NCI-H146 (cell line): ENCODE results near the gene IL9R.
"Not testable (repeated sequence)": the region's sequence is repeated elsewhere in the genome, so short reads cannot be mapped to it uniquely, and the experiment has no call there.

Experiments used
- DNase-seq: peaks from one replicate; lab custom pipeline; 2025; lab: John Stamatoyannopoulos, UW

IL9R gene

DNA sequence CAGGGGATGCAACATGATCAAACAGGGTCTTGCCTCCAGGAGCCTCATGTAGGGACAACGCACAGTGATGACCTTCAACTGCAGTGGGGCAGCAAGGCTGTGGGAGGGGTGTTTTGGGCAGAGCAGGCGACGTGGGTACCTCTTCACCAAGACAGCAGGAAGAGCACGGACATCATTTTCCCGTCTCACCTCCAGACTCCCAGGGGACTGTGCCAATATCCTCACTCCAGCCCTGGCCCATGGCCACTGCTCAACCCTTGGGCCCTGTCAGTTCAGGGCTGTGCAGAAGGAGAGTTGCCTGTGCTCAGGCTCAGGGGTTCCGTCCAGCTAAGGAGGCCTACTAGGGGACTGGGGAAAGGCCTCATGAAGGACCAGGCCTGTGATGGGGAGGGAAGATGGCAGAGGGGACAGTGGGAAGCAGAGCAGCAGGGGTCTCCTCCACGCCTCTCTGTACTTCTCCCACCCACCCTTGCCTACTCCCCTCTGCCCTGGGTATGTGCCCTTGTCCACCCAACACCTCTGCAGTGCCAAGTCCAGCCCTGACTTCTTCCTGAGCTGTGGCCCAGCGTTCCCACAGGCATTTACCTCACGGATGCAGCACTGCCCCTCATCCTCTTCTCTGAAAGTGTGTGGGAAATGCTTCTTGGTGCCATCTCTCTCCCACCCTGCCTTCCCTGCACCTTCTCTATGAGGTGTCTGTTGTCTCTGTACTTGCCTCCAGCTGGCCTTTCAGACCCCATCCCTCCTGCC, 1.4 kb downstream of the IL9R start:
- no peak for DNase-seq

DNA sequence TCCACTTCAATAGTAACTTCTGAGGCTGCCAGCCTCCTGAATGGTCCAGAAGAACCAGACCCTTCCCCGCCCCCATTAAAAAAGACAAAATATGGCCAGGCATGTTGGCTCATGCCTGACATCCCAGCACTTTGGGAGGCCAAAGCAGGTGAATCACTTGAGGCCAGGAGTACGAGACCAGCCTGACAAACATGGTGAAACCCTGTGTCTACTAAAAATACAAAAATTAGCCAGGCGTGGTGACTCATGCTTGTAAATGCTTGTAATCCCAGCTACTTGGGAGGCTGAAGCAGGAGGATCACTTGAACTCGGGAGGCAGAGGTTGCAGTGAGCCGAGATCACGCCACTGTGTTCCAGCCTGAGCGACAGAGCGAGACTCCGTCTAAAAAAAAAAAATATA, 2.3 kb downstream of the IL9R start:
- DNase-seq, result not testable (repeated sequence)

DNA sequence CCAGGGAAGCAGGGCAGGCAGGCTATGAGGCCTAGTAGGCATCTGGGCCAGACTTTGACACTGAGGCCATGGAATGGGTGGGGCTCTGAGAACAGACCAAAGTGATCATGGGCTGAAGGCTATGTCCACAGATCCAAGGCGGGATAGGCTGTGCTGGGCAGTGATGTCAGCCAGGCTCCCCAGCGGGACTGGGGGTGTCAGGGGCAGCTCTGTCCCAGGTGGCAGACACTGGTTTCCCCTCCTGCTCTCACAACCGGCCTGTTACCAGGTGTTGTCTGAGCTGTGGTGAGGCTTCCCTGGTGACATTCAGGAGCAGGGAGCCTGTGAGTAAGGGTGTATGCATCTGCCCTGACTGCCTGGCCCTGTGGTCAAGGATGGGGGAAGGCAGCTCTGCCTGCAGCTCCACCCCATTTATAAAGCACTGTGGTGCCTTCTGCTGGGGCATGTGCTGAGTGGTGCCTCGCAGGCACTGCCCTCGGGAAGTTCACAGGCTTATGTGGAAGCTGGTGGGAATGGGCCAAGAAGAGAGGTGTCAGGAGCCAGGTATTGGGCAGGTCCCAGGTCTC, 2.9 kb downstream of the IL9R start:
- DNase-seq, result no peak

DNA sequence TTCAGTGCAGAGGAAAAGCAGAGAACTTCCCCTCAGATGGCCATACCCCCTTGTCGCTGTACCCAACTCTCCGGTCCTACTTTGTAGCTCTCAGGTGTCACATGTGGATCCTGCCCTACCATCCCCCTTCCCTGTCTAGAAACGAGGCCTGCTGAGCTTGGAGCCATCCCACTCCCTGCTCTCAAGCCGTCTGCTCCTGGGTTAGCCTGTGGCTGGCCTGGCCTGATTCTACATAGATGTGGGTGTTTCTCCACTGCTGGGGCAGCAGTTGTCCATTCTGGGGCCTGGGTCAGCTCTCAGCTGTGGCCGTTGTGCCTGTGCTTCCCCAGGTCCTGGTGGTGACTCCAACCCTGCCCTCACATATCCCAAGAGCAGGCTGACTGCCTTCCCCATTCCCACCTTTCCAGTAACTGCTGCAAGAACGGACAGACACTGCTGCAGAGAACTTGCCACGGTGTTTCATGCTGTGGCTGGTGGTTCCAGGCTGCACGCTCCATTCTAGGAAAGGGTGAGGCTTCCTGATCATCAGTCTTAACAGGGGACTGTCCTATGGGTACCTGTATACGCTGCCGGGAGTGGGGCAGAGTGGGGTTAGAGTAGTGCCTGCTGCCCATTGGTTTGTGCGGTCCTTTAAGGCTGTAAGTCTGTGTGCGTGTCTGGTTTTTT, 3.6 kb downstream of the IL9R start:
- DNase-seq, result no peak

GRCh38 chrX:156001667-156002021, 4.1 kb downstream of the IL9R start:
- DNase-seq, result no peak

GRCh38 chrX:156002507-156002906, 5.0 kb downstream of the IL9R start:
- DNase-seq, result no peak

GRCh38 chrX:156003486-156004185, 6.1 kb downstream of the IL9R start:
- DNase-seq, result no peak

DNA sequence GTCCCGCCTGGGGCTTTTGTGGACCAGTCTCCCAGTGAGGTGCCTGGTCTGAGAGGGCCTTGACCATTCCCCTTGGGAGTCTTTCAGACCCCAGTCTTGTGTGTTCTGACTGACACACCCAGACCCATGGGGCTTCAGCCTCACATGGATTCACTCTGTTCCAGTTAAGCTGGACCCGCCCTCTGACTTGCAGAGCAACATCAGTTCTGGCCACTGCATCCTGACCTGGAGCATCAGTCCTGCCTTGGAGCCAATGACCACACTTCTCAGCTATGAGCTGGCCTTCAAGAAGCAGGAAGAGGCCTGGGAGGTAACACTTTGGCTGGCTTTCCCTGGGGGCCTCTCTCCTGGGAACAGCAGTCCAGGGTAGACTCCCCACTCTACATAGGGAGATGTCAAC, 6.8 kb downstream of the IL9R start:
- DNase-seq, result no peak

DNA sequence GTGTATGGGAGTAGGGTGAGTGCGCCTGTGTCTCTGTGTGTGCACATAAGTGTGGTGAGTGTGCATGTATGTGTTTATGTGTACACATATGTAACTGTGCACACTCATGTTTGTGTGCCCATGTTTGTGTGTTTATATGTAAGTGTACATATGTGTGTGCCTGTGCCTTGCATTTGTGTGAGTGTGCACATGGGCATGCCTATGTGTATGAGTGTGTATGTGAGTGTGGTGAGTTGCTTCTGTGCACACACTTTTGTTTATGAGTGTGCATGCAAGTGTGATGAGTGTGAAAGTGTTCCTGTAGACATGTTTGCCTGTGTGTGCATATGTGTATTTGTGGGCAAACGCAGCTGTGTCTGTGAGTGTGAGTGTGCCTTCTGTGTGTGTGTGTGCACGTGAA, 7.2 kb downstream of the IL9R start:
- no peak for DNase-seq

DNA sequence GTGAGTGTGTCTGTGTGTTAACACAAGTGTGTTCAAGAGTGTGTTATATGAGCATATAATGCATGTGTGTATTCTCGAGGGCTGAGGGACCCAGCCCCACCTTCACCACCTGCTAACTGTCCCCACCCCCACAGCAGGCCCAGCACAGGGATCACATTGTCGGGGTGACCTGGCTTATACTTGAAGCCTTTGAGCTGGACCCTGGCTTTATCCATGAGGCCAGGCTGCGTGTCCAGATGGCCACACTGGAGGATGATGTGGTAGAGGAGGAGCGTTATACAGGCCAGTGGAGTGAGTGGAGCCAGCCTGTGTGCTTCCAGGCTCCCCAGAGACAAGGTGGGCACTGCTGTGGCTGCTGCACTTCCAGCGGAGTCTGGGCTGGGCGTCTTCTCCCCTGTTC, 7.6 kb downstream of the IL9R start:
- no peak for DNase-seq

GRCh38 chrX:156006468-156006867, 9.0 kb downstream of the IL9R start:
- DNase-seq, result not testable (repeated sequence)

DNA sequence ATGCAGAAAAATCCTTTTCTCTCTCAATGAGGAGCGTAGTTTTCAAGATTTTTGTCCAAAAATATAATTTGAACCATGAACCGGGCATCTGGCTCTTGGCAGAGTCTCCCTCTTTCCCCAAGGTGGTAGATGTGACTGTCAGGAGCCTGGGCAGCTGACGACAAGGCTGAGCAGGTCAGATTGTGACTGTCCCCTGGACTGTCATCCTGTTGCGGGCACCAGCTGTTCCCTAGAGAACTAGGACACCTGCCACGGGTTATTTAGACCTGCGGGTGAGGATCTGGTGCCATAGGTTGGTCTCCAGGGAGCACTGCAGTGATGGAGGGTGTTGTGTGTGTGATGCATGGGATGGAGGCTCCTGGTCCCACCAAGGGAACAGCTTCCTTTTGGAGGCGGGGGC, 10.9 kb downstream of the IL9R start:
- not testable (repeated sequence) for DNase-seq

DNA sequence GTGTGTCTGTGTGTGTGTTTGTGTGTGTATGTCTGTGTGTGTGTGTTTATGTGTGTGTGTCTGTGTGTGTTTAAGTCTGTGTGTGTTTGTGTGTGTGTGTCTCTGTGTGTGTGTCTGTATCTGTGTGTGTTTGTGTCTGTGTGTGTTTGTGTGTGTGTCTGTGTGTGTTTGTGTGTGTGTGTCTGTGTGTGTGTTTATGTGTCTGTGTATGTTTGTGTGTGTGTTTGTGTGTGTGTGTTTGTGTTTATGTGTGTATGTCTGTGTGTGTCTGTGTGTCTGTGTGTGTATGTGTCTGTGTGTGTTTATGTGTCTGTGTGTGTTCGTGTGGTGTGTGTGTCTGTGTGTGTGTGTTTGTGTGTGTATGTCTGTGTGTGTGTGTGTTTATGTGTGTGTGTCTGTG, 11.4 kb downstream of the IL9R start:
- no peak for DNase-seq

DNA sequence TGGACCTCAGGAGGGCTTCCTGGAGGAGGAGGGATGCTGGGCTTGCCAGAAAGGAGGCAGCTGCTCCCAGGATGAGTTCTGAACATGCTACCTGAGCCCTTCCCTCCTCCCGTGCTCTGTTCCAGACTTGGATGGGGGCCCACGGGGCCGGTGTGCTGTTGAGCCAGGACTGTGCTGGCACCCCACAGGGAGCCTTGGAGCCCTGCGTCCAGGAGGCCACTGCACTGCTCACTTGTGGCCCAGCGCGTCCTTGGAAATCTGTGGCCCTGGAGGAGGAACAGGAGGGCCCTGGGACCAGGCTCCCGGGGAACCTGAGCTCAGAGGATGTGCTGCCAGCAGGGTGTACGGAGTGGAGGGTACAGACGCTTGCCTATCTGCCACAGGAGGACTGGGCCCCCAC, 12.2 kb downstream of the IL9R start:
- not testable (repeated sequence) for DNase-seq

- DNase-seq, result not testable (repeated sequence)
Observed at GRCh38 chrX:156013286-156013953, 15.9 kb downstream of the IL9R start.

DNA sequence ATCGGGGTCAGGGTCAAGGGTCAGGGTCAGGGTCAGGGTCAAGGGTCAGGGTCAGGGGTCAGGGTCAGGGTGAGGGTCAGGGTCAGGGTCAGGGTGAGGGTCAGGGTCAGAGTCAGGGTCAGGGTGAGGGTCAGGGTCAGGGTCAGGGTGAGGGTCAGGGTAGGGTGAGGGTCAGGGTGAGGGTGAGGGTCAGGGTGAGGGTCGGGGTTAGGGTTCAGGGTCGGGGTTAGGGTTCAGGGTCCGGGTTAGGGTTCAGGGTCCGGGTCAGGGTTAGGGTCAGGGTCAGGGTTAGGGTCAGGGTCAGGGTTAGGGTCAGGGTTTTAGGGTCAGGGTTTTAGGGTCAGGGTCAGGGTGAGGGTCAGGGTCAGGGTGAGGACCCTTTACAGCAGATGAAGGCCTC, 22.4 kb downstream of the IL9R start:
- DNase-seq, result not testable (repeated sequence)

DNA sequence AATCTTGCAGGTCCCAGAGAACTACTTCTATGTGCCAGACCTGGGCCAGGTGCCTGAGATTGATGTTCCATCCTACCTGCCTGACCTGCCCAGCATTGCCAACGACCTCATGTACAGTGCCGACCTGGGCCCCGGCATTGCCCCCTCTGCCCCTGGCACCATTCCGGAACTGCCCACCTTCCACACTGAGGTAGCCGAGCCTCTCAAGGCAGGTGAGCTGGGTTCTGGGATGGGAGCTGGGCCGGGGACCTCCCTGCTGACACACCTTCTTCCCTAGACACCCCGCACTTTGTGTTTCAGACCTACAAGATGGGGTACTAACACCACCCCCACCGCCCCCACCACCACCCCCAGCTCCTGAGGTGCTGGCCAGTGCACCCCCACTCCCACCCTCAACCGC, 25.5 kb downstream of the IL9R start:
- DNase-seq, result not testable (repeated sequence)

DNA sequence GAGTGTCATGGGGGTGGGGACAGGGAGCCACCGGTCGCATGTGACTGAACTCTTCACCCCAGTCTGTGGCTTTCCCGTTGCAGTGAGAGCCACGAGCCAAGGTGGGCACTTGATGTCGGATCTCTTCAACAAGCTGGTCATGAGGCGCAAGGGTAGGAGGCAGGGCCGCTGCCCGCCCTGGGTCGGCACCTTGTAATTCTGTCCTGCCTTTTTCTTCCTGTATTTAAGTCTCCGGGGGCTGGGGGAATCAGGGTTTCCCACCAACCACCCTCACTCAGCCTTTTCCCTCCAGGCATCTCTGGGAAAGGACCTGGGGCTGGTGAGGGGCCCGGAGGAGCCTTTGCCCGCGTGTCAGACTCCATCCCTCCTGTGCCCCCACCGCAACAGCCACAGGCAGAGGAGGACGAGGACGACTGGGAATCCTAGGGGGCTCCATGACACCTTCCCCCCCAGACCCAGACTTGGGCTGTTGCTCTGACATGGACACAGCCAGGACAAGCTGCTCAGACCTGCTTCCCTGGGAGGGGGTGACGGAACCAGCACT, 27.5 kb downstream of the IL9R start:
- DNase-seq, result not testable (repeated sequence)

GRCh38 chrX:156028653-156029237, 31.2 kb downstream of the IL9R start:
- not testable (repeated sequence) for DNase-seq

DNA sequence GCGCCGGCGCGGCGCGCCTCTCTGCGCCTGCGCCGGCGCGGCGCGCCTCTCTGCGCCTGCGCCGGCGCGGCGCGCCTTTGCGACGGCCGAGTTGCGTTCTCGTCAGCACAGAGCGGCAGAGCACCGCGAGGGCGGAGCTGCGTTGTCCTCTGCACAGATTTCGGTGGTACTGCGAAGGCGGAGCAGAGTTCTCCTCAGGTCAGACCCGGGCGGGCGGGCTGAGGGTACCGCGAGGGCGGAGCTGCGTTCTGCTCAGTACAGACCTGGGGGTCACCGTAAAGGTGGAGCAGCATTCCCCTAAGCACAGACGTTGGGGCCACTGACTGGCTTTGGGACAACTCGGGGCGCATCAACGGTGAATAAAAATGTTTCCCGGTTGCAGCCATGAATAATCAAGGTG, 31.8 kb downstream of the IL9R start:
- DNase-seq, result not testable (repeated sequence)

GRCh38 chrX:156029707-156030442, 32.4 kb downstream of the IL9R start:
- DNase-seq, result not testable (repeated sequence)
